Measurements from ENCODE around the gene ABI1.

The ABI1 gene

DNA sequence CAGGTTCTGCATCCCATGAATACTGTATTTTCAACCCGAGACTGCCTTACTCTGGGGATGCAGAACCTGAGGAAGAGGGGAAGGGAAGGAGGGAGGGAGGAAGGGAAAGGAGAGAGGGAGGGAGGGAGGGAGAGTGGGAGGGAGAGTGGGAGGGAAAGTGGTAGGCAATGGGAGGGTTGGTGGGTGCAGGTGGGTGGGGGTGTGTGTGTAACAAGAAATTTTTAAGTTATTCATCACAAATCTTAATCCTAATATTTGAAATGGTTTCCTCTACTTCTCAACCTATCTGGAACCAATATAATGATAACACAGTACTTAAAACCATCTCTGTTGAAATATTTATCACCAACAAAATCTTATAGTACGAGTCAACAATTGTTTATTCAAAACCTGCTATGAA, 95.2 kb downstream of the ABI1 start:
- DNase-seq, result no peak

GRCh38 chr10:26759008-26759407, 101.8 kb downstream of the ABI1 start:
- no peak for DNase-seq

GRCh38 chr10:26755443-26755903, 105.3 kb downstream of the ABI1 start:
- no peak for DNase-seq

DNA sequence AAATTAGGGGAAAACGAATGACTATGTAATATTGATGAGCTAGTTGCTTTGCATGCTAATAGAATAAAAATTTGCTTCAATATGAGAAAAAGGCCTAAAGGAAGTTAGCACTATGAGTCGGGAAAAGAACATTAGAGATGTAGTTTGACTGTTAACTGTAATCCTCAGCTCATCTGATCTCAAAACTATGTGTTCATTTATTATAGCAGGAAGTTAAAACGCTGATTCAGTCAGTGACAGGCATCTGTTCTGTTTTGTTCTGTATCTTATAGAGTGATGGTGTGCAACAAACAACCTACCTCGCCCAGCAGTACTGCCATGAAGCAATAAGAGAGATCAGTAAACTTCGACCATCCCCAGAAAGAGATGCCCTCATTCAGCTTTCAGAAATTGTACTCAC, 114.7 kb downstream of the ABI1 start:
- DNase-seq, result no peak

DNA sequence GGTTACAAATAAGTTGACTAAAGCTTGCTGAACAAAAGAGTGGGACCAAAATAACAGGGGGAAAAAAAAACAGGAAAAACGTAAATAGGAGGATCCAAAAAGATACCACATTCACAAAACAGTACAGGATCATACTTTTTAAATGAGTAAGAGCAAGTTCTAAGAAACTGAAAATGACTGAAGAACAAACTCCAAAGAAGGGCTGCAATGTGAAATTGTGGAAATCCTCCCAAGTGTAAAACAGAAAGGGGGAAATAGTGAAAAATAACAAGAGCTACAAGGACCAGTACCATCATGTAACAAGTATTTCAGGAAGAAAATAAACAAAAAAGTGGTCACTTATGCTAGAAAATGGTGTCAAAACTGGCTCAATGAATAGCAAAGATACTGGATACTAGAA, 116.9 kb downstream of the ABI1 start:
- DNase-seq, result no peak

GRCh38 chr10:26743091-26743490, 117.7 kb downstream of the ABI1 start:
- no peak for DNase-seq

GRCh38 chr10:26741368-26741767, 119.4 kb downstream of the ABI1 start:
- no peak for DNase-seq

GRCh38 chr10:26739071-26739631, 121.6 kb downstream of the ABI1 start:
- no peak for DNase-seq

DNA sequence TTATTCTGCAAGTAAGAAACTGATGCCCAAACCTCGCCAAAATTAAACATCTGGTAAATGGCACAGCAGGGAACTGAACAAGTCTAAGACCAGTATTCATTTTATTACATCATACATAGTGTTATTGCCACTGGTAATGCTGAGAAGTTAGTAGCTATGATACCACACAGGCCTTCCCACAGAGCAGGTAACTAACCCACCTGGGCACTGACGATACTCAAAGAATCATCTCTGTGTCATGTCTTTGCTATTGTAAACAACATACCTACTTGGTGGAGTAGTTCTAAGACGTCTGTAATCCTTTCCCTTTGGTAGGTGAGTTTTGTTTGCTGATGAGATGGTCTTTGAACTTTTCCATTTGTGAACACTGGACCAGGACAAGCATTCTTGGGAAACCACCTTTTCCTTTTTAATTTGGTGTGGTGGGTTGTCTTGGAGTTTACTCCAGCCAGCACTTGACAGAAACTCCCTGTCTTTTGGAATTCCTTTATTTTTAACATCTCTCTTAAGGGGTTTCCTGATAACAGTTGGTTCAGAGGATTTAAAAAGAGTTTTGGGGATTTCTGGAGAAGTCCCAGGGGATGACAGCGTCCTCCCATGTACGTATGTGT, 122.4 kb downstream of the ABI1 start:
- no peak for DNase-seq

- no peak for DNase-seq
Measured at GRCh38 chr10:26737730-26738129, 123.0 kb downstream of the ABI1 start.

GRCh38 chr10:26735435-26735834, 125.3 kb downstream of the ABI1 start:
- no peak for DNase-seq

- DNase-seq, result no peak
Measured at GRCh38 chr10:26733750-26734568, 126.8 kb downstream of the ABI1 start.

- DNase-seq, result no peak
Measured at GRCh38 chr10:26730552-26730951, 130.2 kb downstream of the ABI1 start.

- no peak for DNase-seq
Measured at GRCh38 chr10:26729395-26729794, 131.4 kb downstream of the ABI1 start.

DNA sequence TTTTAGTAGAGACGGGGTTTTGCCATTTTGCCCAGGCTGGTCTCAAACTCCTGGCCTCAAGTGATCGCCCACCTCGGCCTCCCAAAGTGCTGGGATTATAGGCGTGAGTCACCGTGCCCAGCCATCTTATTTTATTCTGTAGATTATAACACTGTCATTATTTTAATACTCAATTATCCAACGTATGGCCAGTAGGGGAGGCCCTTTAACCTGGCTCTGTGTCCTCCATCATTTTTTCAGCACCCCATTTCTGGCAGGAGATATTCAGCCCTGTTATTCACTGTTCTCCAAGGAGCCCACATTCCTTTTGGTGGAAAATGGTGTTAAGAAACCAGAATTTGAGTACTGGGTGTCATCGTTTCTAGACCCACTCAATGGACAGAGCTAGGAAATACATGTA, 131.8 kb downstream of the ABI1 start:
- DNase-seq, result no peak

- DNase-seq, result no peak
Measured at GRCh38 chr10:26727005-26727404, 133.8 kb downstream of the ABI1 start.

- DNase-seq, result peak; percentile 44
Measured at GRCh38 chr10:26725837-26726727, 134.7 kb downstream of the ABI1 start.

GRCh38 chr10:26723016-26723415, 137.7 kb downstream of the ABI1 start:
- no peak for DNase-seq

DNA sequence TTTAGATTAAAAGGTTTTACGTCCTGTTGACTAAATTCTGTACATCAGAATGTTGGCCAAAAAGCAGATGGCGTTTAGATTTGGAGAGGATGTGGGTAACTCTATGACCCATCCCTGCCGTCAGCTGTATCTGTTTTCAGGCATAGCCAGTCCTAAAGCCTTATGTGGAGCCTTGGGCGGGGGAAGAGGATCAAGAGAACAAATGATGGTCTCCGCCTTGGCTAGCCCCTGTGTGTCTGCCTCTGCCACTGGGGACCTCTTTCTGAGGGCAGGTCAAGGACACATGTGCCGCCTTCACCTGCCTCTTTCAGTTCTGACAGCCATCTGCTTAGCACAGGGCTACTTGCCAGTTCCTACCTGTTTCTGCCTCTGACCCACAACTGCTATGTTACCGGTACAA, 139.2 kb downstream of the ABI1 start:
- peak; percentile 38 for DNase-seq

GRCh38 chr10:26717476-26717875, 143.3 kb downstream of the ABI1 start:
- DNase-seq, result no peak

GRCh38 chr10:26715137-26715487, 145.6 kb downstream of the ABI1 start:
- no peak for DNase-seq

DNA sequence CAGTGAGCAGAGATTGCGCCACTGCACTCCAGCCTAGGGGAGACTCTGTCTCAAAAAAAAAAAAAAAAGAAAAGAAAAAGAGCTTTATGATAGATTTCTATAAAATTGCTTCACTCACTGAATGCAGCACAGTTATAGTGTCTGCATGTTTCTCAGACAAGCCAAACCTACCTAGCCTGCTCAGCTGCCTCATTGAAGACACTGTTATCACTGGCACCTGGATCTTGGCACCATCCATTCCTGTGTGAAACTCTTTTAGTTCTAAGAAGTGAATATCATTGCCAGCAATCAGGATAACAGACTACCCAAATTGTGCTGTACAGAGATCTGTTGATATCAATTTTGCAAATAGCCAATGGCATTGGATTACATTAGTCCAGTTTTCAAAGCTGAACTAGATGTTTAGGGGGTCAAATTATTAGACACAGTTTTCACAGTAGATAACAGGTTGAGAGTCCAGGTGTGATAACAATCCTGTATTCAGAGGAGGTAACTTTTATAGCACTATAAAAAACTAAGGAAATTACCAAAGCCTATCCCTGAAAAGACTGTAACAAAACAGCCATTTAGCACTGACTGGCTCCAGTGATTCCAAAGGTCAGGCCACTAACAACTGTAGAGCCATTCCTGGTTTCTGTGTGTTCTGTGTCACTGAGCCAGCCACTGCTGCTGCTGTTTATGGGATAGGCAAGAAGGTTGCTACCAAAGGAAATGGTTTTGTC, 146.2 kb downstream of the ABI1 start:
- DNase-seq, result no peak

DNA sequence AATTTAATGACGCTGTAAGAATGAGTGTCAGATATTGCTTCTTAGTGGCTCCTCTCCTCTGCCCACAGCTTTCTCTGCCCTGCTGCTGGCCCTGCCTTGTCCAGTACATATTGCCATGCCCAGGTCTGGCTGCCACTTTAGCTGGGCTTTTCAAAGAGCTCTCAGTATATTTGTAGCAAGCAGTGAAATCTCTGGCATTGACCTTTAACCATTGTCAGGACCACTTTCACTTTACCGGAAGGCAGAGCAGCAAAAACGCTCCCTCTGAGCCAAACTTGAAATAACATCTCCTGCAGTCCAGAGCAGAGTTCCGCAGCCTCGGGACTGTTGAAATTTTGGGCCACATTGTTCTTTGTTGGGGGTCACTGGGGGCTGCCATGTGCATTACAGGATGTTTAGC, 149.4 kb downstream of the ABI1 start:
- no peak for DNase-seq

Measured in activated CD4-positive, CD25-positive, alpha-beta regulatory T cell treated with anti-CD3 and anti-CD28 coated beads, Interleukin-2, amount 50 U/mL, for 72 hours (primary cell).